CD4-positive, alpha-beta T cell treated with Interleukin-6 at 100 ng/mL for 8 hours (primary cell): Measurements from ENCODE around the gene PEX11A.
"Not testable (repeated sequence)": the region's sequence is repeated elsewhere in the genome, so short reads cannot be mapped to it uniquely, and the experiment has no call there.

ENCODE experiments used
- DNase-seq: peaks from one replicate; pipeline ENCODE4 v3.0.0-alpha.2; 2020; ENCODE audit warnings: mixed read lengths, low spot score

The PEX11A gene, protein sequence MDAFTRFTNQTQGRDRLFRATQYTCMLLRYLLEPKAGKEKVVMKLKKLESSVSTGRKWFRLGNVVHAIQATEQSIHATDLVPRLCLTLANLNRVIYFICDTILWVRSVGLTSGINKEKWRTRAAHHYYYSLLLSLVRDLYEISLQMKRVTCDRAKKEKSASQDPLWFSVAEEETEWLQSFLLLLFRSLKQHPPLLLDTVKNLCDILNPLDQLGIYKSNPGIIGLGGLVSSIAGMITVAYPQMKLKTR

DNA sequence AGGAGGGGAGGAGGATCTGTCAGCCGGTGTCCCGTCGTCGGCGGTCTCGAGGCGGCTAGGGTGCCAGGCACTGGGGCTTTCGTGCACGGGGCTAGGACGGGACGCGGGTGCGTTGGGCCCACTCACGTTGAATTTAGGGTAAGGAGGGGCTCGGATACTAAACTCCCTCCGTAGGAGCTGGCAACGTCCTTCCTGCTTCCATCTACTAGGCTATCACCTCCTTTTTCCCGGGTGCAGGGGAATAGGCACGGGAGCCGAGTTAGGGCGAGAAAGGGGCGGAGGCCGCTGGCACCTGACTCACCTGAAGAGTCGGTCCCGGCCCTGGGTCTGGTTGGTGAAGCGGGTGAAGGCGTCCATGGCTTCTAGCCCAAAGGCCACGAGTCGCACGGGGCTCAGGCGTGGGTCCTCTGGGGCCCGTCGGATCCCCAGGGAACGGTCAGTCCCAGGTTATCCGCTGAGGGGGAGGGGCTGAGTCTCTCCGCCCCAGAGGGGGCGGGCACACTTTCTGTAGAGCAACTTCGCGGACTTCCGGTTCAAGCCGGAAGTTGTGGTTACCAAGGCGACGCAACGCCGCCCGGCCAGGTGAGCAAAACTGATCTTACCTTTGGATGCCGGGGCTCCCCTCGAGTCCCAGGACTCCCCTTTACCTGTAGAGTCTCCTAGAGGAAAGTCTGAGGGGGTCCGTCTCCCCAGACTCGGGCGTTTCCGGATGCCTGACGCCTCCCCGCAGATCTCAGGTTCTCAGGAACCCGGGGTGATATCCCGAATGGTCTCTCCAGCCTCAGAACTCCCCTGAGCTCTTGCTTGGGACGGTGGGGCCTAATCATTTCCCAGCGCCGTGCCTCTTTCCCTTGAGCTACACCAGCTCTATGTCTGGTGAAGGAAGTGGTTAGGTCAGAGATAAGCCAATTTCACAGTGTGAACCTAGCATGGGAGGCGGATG lies at the start of gene PEX11A, which contains the start of gene WDR93:
PEX11A (minus strand) TSS at position 479 of the 943 bp plus-strand sequence; CDS start at position 357, 122 bp downstream.
WDR93 (plus strand) TSS at position 536 of the 943 bp plus-strand sequence. CDS start 10,936 bp downstream, outside the sequence.
- peak; percentile 77 for DNase-seq

GRCh38 chr15:89740137-89740536 lies 49.6 kb upstream of the PEX11A start:
- peak; percentile 72 for DNase-seq

DNA sequence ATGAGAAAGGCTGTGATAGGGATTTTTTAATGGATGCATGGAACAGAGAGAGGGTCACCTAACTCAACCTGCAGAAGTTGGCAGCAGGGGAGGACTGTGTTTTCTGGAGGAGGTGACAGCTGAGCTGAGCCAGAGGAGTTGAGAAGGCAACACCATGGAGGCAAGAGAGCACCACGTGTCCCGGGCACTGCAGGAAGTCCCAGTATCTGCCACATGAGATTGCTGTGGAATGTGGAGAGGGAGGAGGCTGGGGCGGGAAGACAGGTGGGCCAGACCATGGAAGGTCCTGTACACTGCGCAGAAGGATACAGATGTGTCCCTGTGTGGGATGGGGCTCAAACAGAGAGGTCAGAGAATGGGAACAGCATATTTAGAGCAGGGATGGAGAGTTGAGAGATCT lies 45.2 kb upstream of the PEX11A start:
- DNase-seq, result no peak

GRCh38 chr15:89732451-89733172 lies 42.1 kb upstream of the PEX11A start:
- DNase-seq, result no peak

GRCh38 chr15:89731275-89731674 lies 40.7 kb upstream of the PEX11A start:
- DNase-seq, result no peak

- DNase-seq, result no peak
These were observed 37.7 kb upstream of the PEX11A start for GRCh38 chr15:89728254-89728653.

DNA sequence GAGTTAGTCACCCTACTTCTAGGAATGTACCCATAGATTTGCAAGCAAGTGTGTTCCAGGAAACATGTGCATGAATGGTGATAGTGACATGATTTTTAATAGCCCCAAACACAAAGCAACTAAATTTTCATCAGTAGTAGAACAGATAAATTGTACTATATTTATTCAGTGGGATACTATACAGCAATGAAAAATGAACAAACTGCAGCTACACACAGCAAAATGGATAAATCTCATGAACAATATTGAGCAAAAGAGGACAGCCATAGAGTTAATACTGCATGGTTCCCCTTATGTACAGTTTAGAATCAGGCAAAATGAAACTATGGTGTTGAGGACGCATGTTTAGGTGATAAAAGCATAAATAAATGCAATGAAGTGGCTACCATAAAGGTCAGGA lies 34.5 kb upstream of the PEX11A start:
- DNase-seq, result no peak

GRCh38 chr15:89724621-89725020 lies 34.1 kb upstream of the PEX11A start:
- no peak for DNase-seq

DNA sequence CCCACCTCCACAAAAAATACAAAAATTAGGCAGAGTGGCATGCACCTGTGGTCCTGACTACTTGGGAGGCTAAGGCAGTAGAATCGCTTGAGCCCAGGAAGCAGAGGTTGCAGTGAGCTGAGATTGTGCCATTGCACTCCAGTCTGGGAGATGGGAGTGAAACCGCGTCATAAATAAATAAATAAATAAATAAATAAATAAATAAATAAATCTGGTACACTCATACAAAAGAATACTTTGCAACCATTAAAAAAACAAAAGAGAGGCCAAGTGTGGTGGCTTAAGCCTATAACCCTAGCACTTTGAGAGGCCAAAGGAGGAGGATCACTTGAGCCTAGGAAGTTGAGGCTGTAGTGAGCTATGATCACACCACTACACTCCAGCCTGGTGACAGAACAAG lies 32.5 kb upstream of the PEX11A start:
- no peak for DNase-seq

DNA sequence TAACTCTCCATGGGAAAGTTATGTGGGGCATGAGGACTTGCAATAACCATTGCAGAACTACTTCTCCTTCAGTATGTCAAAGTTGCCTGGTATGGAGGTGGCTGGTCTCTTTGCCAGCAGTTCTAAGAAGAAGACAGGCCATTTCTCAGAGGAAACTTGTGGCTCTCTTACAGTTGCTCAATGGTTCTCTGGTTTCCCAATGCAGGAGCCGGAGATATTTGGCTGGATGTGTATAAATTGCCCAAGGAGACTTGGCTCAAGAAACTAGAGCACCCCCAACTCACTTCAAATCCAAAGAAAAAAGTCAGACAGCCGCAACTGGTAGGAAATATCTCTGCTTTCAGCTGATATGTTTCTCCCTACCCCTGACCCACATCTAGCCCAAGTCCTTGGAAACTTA lies 24.2 kb upstream of the PEX11A start:
- DNase-seq, result no peak

DNA sequence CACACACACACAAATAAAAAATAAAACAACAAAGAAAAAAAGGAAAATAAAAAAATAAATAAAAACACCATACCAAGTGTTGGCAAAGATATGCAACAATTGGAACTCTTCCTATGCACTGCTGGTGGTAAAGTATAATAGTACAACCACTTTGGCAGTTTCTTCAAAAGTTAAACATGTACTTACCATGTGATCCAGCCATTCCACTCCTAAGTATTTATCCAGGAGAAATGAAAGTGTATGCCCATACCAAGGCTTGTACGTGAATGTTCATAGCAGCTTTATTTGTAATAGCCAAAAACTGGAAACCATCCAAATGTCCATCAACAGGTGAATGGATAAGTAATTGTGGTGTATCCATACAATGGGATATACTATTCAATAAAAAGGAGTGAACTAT lies 17.0 kb upstream of the PEX11A start:
- no peak for DNase-seq

- no peak for DNase-seq
These were observed 13.9 kb upstream of the PEX11A start for GRCh38 chr15:89704411-89704810.

DNA sequence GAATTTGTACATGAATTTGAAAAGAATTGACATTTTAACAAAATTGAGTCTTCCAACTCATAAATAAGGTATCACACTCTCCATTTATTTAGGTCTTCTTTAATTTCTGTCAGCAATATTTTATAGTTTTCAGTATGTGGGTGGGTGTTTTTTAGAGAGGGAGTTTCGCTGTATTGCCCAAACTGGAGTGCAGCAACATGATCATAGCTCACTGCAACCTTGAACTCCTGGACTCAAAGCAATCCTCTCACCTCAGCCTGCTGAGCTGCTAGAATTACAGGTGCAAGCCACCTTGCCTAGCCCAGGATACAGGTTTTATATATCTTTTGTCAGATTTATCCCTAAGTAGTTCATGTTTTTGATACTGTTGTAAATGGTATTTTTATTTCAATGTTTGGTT lies 4.6 kb upstream of the PEX11A start:
- DNase-seq, result no peak

GRCh38 chr15:89693696-89694095 lies 3.1 kb upstream of the PEX11A start:
- DNase-seq, result no peak

- DNase-seq, result no peak
These were observed 2.5 kb upstream of the PEX11A start for GRCh38 chr15:89693091-89693490.

DNA sequence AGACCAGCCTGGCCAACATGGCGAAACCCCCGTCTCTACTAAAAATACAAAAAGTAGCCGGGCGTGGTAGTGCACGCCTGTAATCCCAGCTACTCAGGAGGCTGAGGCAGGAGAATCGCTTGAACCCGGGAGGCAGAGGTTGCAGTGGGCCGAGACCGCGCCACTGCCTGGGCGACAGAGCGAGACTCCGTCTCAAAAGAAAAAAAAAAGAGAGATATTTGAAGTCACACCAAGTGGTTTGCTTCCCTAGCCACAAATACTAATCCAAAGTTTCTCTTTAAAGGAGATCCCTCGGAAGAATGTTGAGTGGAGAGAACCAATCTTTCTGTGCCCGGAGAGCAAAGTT lies 651 bp downstream of the PEX11A start:
- not testable (repeated sequence) for DNase-seq

DNA sequence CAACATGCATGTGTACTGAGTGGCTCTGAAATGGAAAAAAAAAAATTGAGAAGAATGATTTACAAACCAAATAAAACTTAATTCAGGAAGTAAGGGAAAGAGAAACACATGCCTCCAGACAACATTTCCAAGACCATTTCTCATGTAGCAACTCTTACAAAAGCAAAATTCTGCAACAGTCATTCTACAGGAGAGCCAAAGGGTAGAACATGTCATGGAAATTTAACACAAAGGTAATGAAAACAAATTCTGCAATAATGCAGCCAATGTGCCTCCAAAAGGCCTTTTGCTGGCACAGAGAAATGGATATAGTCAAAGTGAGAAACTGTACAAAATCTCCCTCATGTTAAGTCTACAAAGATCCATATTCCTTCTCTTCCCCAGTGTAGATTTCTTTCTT lies 4.0 kb downstream of the PEX11A start:
- DNase-seq, result no peak

DNA sequence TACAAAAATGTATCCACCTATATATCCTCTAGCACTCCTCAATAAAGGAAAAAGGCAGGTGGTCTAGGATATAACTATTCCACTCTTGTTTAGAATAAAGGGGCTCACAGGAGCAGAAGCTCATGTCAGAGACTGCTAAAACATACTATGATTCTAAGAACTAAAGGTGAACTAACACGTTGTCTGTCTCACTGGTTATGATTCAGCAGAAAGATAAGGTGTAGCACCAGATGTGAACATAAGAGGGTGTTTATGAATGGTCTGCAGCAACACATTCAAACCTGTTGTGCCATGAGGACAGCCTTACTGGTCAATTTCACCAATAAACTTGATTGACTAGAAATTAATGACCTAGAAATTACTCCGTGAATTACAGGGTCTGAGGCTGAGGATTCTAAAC lies 4.6 kb downstream of the PEX11A start:
- DNase-seq, result no peak

- no peak for DNase-seq
These were observed 9.4 kb downstream of the PEX11A start for GRCh38 chr15:89681146-89681545.

- no peak for DNase-seq
These were observed 10.2 kb downstream of the PEX11A start for GRCh38 chr15:89680282-89680873.

DNA sequence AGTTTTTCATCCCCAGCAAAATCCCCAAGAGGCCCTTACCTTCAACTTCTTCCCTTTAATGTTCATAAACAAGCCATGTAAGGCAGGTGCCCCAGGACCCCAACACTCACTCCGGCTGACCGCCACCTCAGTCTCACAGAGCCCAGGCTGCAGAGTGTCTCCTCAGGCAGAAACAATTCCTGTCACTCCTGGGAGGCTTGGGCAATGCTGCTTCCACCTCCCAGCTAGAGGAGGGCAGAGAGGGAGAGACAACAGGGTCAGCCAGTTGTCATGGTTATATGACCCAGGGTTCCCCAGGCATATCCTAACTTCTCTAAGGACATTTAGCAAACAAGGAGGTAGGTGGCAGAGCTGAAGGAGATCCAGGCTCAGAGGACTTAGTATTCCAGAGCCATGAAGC lies 11.3 kb downstream of the PEX11A start, which contains the start of gene PLIN1:
PLIN1 (minus strand) TSS at position 156 of the 400 bp plus-strand sequence. CDS start 1,878 bp downstream, outside the sequence.
- no peak for DNase-seq

DNA sequence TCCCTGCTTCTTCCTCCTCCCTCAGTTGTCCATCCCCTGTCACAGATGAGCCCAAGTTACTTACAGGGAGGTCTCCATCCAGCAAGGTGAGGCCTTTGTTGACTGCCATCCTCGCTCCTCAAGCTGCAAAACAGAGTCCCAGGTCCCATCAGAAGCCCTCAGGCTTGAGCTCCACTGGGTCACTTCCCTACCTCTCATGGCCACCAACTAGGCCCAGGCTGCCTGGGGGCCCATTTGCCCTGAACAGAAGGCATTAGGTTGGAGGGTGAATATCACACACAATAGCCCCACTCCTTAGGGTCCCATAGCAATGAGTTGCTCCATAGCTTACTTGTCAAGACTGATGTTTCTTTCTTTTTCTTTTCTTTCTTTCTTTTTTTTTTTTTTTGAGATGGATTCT lies 13.2 kb downstream of the PEX11A start:
- DNase-seq, result no peak
